ENCODE data around the gene MORN1. TPM values are rescaled to one million over a fixed set of nuclear protein-coding genes. Genes with fewer than 3 reads are reported as not detected.

The MORN1 gene
- total RNA-seq, 2 donors from 2014 or later = 7.0 to 8.4 TPM

GRCh38 chr1:2397007-2397679 is 5.8 kb upstream of the MORN1 start:
- Mint-ChIP-seq H3K36me3 (ENCODE audit: low read depth) (peaks cover 8% of the 10 kb centered on the region), H3K4me3 (no peak overlapping the region), H3K27me3 (no peaks in the 10 kb centered on the region), H3K4me1 (peaks cover 28% of the 10 kb centered on the region), H3K27ac (peak overlapping the region; percentile 29)
- H3K9me3 ChIP-seq (ENCODE audit: control insufficient read depth, low read length, poor library complexity, severe bottlenecking) = no peaks in the 10 kb centered on the region
- DNase-seq (no peak), ATAC-seq (no peak)

GRCh38 chr1:2396476-2396875 is 5.1 kb upstream of the MORN1 start:
- Mint-ChIP-seq H3K4me1 (peaks cover 23% of the 10 kb centered on the region), H3K27me3 (no peaks in the 10 kb centered on the region), H3K4me3 (no peak overlapping the region), H3K36me3 (ENCODE audit: low read depth) (peaks cover 6% of the 10 kb centered on the region), H3K27ac (peak overlapping the region; percentile 29)
- H3K9me3 ChIP-seq (ENCODE audit: control insufficient read depth, low read length, poor library complexity, severe bottlenecking) = no peaks in the 10 kb centered on the region
- ATAC-seq = no peak
- DNase-seq = no peak

GRCh38 chr1:2396059-2396458 is 4.7 kb upstream of the MORN1 start:
- Mint-ChIP-seq H3K4me1 (peaks cover 23% of the 10 kb centered on the region), H3K27me3 (no peaks in the 10 kb centered on the region), H3K4me3 (no peak overlapping the region), H3K36me3 (ENCODE audit: low read depth) (peaks cover 5% of the 10 kb centered on the region), H3K27ac (peak overlapping the region; percentile 29)
- ATAC-seq (no peak), DNase-seq (no peak)
- no peaks in the 10 kb centered on the region for H3K9me3 ChIP-seq (ENCODE audit: control insufficient read depth, low read length, poor library complexity, severe bottlenecking)

GRCh38 chr1:2395245-2395644 is 3.9 kb upstream of the MORN1 start:
- Mint-ChIP-seq H3K27me3 (no peaks in the 10 kb centered on the region), H3K27ac (no peak overlapping the region), H3K36me3 (ENCODE audit: low read depth) (peaks cover 2% of the 10 kb centered on the region), H3K4me1 (peaks cover 21% of the 10 kb centered on the region), H3K4me3 (no peak overlapping the region)
- ATAC-seq (no peak), DNase-seq (no peak)
- no peaks in the 10 kb centered on the region for H3K9me3 ChIP-seq (ENCODE audit: control insufficient read depth, low read length, poor library complexity, severe bottlenecking)

- Mint-ChIP-seq H3K4me1 (peaks cover 24% of the 10 kb centered on the region), H3K27ac (no peak overlapping the region), H3K27me3 (no peaks in the 10 kb centered on the region), H3K4me3 (no peak overlapping the region), H3K36me3 (ENCODE audit: low read depth) (peaks cover 2% of the 10 kb centered on the region)
- DNase-seq (no peak), ATAC-seq (no peak)
- no peaks in the 10 kb centered on the region for H3K9me3 ChIP-seq (ENCODE audit: control insufficient read depth, low read length, poor library complexity, severe bottlenecking)
These were observed 3.4 kb upstream of the MORN1 start for GRCh38 chr1:2394761-2395160.

- no peak for DNase-seq
- peak overlapping the region; percentile 87 for H3K27ac Mint-ChIP-seq
- H3K27me3 Mint-ChIP-seq = no peaks in the 10 kb centered on the region
- no peaks in the 10 kb centered on the region for H3K9me3 ChIP-seq (ENCODE audit: control insufficient read depth, low read length, poor library complexity, severe bottlenecking)
- H3K4me3 Mint-ChIP-seq = peak overlapping the region; percentile 59
- peaks cover 2% of the 10 kb centered on the region for H3K36me3 Mint-ChIP-seq (ENCODE audit: low read depth)
- no peak for ATAC-seq
- peaks cover 24% of the 10 kb centered on the region for H3K4me1 Mint-ChIP-seq
These were observed 2.9 kb upstream of the MORN1 start for GRCh38 chr1:2394220-2394619.

DNA sequence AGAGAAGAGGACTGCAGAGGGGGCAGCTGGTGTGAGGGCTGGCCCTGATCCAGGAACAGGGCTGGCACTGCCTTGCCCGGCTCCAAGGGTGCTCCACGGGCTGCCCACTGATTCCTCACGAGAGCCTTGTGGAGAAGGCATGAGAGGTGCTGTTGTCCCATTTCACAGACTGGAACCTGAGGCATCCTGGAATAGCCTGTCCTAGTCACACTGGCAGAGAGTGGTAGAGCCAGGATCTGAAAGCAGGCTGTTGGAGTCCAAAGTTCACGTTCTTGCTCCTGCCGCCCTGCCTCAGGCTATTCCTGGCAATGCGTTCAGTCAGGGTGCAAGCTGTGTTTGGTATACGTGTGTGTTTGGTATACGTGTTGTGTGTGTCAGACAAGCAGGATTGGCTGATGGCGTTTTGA is 2.1 kb upstream of the MORN1 start:
- Mint-ChIP-seq H3K36me3 (ENCODE audit: low read depth) (peaks cover 2% of the 10 kb centered on the region), H3K4me3 (peak overlapping the region; percentile 86), H3K27ac (peak overlapping the region; percentile 87), H3K4me1 (peaks cover 24% of the 10 kb centered on the region), H3K27me3 (no peaks in the 10 kb centered on the region)
- no peaks in the 10 kb centered on the region for H3K9me3 ChIP-seq (ENCODE audit: control insufficient read depth, low read length, poor library complexity, severe bottlenecking)
- no peak for ATAC-seq
- no peak for DNase-seq

DNA sequence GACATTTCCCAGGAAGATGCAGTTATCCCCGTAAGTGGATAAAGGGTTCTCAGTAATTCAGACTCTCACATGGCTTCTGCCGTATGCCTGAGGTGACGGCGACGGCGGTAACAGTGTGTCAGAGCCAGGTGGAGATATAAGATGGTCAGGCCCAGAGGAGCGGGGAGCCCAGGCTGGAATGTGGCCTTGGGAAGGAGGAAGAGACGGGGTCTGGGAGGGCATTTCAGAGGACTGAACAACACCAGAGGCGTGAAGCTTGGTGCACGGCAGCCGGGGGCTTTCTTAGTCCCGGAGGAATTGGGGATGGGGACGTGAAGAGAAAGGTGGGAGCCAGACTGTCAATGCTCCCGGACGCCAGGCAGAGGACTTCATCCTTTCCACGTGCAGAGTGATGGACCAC is 1.3 kb upstream of the MORN1 start:
- Mint-ChIP-seq H3K27ac (peak overlapping the region; percentile 87), H3K4me1 (peaks cover 24% of the 10 kb centered on the region), H3K4me3 (peak overlapping the region; percentile 86)

DNA sequence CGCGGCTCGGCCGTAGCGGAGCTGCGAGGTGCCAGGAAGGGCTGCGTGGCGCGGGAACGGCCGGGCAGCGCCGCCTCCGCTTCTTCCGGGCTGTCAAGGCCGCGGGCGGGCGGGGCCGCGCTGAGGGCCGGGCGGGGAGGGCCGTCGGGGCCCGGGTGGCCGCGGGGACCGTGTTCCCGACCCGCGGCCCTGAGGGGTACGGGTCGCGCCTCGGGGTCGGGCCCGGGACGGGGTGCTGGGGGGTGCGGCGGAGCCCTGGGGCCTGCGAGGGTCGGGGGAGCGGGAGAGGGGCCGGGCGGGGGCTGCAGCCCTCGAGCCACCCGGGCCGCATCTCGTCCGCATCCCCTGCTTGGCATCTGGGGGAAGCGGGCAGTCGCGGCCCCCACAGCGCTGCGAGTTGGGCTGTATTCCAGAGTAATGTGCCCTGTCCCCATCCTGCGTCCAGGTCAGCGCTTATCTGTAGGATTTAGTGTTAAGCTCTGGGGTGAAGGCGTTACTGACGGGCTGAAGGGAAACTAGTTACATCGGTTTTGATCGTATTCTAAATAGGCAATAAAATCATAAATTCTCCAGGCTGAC is 666 bp upstream of the MORN1 start:
- peaks cover 2% of the 10 kb centered on the region for H3K36me3 Mint-ChIP-seq (ENCODE audit: low read depth)
- H3K4me3 Mint-ChIP-seq = peak overlapping the region; percentile 91
- H3K4me1 Mint-ChIP-seq = peaks cover 24% of the 10 kb centered on the region
- no peaks in the 10 kb centered on the region for H3K27me3 Mint-ChIP-seq
- peak overlapping the region; percentile 87 for H3K27ac Mint-ChIP-seq
- ATAC-seq (peak; percentile 13), DNase-seq (no peak)
- no peaks in the 10 kb centered on the region for H3K9me3 ChIP-seq (ENCODE audit: control insufficient read depth, low read length, poor library complexity, severe bottlenecking)

More for the DNA sequence above, 1.3 kb upstream of the MORN1 start:
- ATAC-seq = no peak
- H3K9me3 ChIP-seq (ENCODE audit: control insufficient read depth, low read length, poor library complexity, severe bottlenecking) = no peaks in the 10 kb centered on the region
- no peaks in the 10 kb centered on the region for H3K27me3 Mint-ChIP-seq
- DNase-seq = no peak
- H3K36me3 Mint-ChIP-seq (ENCODE audit: low read depth) = peaks cover 2% of the 10 kb centered on the region

DNA sequence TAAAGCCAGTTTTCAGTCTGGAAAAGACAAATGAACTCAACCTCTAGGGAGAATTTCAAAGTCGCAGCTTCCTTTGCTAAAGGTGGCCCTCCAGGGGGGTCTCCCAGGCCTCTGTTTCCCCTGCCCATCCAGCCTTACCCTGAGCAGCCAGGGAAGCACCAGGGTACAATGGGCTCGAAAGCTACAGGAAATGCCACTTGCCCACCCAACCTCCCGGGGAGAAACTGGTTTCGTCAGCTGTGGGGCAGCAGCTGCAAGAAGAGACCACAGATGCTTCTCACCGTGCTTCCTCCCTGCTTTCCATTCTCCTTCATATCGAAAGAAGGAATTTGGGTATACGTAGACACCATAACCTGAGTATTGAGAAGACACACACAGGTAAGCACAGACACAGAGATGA is 1.7 kb downstream of the MORN1 start:
- no peak for ATAC-seq
- H3K27ac Mint-ChIP-seq = peak overlapping the region; percentile 27
- H3K27me3 Mint-ChIP-seq = no peaks in the 10 kb centered on the region
- peaks cover 2% of the 10 kb centered on the region for H3K36me3 Mint-ChIP-seq (ENCODE audit: low read depth)
- H3K4me1 Mint-ChIP-seq = peaks cover 22% of the 10 kb centered on the region
- DNase-seq = no peak
- peak overlapping the region; percentile 80 for H3K4me3 Mint-ChIP-seq
- H3K9me3 ChIP-seq (ENCODE audit: control insufficient read depth, low read length, poor library complexity, severe bottlenecking) = no peaks in the 10 kb centered on the region

GRCh38 chr1:2388004-2388913 is 3.1 kb downstream of the MORN1 start:
- Mint-ChIP-seq H3K36me3 (ENCODE audit: low read depth) (peaks cover 2% of the 10 kb centered on the region), H3K27ac (no peak overlapping the region), H3K4me3 (no peak overlapping the region), H3K4me1 (peaks cover 13% of the 10 kb centered on the region), H3K27me3 (no peaks in the 10 kb centered on the region)
- ATAC-seq (no peak), DNase-seq (no peak)
- no peaks in the 10 kb centered on the region for H3K9me3 ChIP-seq (ENCODE audit: control insufficient read depth, low read length, poor library complexity, severe bottlenecking)

DNA sequence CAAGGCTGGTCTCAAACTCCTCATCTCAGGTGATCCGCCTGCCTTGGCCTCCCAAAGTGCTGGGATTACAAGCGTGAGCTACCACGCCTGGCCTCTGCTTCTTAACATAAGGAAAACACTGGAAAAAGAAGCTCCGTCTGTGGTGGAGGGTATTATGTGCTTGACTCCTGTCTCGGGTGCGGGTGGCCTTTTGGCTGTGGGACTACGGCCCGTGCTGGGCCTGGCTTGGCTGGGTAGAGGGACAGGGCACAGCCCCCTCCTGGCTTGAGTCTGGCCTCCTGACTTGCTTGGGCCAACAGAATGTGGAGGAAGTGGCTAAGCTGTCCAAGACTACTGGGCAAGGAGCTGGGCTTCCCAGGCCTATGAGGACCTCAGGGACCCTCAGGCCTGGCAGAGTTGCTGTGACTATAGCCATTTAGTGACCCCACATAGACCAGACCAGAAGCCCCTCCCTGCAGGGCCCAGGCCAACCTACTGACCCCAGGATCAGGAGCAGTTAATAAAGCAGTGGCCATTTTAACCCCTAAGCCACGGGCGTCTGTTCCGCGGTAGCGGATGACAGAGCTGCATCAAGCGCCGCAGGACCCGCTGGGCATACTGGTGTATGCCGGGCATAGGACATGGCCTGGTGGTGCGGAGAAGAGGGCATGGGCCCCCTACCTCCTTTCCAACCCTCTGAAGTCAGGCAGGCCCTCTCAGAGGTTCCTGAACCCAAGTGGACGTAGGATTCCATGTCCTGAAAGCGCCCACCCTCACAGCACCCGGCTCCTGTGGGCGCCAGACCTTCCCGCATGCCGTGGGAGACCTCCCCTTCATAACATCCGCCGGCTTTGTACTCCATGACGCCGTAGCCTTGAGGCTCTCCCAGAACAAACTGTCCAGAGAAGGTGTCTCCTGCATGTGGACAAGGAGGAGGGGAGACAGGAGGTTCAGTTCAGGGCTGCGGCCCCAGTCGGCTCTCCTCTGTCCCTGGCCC is 4.4 kb downstream of the MORN1 start:
- DNase-seq (no peak), ATAC-seq (no peak)
- H3K9me3 ChIP-seq (ENCODE audit: control insufficient read depth, low read length, poor library complexity, severe bottlenecking) = no peaks in the 10 kb centered on the region
- no peak overlapping the region for H3K27ac Mint-ChIP-seq
- H3K4me3 Mint-ChIP-seq = no peak overlapping the region
- H3K36me3 Mint-ChIP-seq (ENCODE audit: low read depth) = no peaks in the 10 kb centered on the region
- peaks cover 3% of the 10 kb centered on the region for H3K4me1 Mint-ChIP-seq
- no peaks in the 10 kb centered on the region for H3K27me3 Mint-ChIP-seq

All from T-helper 17 cell (primary cell).